GM19463 (cell line): Measurements from ENCODE around the gene CIZ1.
A peak's percentile ranks its signal among the peaks of the same experiment; 100 is the strongest.
"Not testable (repeated sequence)": the region's sequence is repeated elsewhere in the genome, so short reads cannot be mapped to it uniquely, and the experiment has no call there.

ENCODE experiments used
- ATAC-seq: cut with Tn5 transposase; IDR thresholded peaks from one replicate; pipeline ENCODE4 v1.9.1; 2021; ENCODE audit warnings: mild to moderate bottlenecking, moderate library complexity; ENCODE audit not compliant: unreplicated experiment

CIZ1 gene, protein sequence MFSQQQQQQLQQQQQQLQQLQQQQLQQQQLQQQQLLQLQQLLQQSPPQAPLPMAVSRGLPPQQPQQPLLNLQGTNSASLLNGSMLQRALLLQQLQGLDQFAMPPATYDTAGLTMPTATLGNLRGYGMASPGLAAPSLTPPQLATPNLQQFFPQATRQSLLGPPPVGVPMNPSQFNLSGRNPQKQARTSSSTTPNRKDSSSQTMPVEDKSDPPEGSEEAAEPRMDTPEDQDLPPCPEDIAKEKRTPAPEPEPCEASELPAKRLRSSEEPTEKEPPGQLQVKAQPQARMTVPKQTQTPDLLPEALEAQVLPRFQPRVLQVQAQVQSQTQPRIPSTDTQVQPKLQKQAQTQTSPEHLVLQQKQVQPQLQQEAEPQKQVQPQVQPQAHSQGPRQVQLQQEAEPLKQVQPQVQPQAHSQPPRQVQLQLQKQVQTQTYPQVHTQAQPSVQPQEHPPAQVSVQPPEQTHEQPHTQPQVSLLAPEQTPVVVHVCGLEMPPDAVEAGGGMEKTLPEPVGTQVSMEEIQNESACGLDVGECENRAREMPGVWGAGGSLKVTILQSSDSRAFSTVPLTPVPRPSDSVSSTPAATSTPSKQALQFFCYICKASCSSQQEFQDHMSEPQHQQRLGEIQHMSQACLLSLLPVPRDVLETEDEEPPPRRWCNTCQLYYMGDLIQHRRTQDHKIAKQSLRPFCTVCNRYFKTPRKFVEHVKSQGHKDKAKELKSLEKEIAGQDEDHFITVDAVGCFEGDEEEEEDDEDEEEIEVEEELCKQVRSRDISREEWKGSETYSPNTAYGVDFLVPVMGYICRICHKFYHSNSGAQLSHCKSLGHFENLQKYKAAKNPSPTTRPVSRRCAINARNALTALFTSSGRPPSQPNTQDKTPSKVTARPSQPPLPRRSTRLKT

DNA sequence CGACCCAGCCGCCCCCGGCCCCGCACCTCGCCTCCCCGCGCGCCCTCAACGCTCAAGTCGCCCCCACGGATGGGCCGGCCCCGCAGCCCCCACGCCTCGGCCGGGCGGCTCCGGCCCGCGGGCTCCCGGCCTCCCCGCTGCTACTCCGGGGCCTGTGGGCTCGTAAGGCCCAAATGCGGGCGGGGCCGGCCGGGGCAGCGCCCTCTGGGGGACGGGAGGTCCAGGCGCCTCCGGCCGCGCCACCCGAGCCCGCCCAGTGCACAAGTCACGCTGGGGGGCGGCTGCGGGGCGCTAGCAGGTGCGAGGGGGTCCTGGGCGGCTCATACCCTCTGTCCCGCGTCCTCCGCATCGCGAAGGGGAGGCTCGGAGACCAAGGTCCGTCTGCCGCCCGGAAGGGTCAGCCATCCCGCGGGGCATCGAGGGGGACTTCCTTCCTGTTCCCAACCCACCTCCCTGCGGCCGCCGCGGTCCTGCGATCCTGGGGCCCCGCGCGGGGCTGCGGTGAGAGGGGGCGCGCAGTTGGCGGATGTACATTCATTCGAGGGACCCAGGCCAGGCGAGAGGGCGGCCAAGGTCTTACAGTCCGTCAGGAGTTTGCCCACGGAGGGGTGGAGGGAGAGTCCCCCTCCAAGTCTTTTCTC is at the start of gene CIZ1:
CIZ1 (minus strand) TSS at position 167 of the 641 bp plus-strand sequence. CDS start 715 bp downstream, outside the sequence.
- ATAC-seq: peak; percentile 86

DNA sequence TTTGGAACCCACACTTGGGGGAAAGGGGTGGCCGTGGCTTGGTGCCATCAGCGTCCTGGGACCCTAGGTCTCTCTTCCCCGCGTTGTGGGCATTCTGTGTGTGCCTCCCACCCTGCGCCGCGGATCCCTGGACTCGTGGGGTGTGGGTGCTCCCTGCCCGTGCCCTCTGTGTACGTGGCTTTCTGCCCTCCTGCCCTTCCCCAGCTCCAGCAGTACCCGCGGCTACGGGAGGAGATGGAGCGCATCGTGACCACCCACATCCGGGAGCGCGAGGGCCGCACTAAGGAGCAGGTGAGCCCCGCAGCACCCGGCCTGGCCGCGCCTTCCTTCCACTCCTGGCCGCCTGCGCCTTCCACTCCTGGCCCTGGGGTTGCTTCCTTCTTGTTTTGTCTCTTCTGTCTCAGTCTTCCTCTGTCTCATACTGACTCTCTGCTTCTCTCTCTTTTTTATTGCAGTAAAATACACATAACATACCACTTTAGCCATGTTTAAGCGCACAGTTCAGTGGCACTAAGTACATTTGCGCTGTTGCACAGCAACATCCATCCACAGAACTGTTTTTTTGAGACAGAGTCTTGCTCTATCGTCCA is 42.5 kb upstream of the CIZ1 start:
- ATAC-seq: no peak

DNA sequence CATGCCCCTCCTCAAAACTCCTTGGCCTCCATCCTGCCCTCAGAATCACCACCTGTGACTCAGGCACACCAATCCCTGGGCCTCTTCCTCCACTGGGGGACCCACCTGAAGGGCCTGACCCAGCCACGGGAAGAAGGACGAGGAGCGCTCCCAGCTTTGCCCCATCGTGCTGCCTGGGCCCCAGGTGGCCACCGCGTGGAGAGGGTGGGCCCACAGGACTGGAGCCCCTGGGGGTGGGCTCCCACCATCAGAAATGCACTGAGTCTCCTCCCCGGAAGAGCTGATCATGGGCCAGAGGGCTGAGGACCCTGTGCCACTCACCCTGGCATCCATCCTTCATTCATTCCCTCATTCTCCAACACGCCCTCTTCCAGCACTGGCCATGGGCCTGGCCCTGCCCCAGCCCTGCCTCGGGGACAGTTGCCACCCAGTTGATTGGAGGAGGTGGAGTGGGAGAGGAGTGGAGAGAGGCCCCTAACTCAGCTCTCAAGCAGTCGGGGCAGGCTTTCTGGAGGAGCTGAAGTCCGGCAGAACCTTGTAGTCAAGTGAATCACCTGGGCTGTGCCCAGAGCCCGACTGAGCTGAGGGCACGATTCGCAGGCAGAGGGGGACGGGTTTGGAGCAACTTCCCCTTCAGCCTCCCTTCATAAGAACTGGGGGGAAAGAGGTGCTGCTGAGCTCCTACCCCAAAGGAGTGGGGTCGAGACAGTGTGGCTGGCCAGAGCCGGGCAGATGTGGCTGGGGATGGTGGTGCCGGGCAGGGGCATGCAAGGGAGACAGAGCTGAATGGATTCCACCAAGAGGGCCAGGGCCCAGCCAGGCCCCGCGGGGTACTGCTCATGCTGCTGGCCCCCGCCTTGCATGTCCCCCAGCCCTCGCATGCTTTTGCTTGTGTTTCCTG is 41.4 kb upstream of the CIZ1 start:
- ATAC-seq: no peak

DNA sequence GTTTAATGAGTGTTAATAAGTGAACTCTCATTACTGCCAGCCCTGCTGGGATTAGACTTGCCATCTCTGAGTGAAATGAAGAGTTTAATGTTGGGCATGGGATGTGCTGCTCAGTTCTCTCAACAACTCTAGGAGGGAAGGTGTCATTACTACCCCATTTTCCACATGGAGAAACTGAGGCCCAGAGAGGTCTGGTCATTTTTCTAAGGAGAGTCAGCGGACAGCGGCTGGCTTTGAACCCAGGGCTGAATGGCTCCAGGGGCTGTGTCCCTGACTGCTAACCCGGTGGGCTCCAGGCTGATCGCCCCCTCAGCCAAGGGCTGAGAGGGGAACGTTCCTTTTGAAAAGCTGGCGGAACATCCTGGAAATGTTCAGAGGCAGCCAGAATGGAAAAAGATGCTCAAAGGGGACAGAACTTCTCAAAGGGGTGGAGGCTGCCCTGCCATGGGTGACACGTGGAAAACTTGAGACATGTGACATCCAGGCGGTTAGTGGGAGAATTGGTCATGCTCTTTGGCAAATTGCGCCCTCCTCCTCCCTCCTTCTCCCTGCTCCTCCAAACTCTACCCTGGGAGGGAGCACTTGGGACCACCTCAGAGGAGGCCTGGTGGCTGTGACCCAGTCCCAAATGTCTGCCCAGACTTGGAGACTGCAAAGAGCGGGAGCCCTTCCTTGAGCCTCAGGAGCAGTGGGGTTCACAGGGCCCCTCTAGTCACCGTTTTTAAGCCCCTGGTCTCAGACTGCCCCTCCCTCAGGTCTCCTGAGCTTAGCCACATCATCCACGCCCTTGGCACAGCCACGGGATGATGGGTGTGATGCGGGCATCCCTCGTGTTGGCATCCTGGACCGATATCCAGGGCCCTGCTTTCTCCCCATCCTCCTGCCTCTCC is 40.5 kb upstream of the CIZ1 start:
- ATAC-seq: no peak

DNA sequence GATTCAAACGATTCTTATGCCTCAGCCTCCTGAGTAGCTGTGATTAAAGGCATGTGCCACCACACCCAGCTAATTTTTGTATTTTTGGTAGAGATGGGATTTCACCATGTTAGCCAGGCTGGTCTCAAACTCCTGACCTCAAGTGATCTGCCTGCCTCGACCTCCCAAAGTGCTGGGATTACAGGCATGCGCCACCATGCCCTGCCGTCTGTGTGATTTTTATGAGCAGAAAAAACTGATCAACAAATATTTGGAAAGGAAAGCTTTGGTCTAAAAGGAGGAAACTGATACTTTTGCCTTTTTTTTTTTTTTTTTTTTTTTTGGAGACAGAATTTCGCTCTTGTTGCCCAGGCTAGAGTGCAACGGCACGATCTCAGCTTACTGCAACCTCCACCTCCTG is 39.5 kb upstream of the CIZ1 start:
- not testable (repeated sequence) for ATAC-seq

DNA sequence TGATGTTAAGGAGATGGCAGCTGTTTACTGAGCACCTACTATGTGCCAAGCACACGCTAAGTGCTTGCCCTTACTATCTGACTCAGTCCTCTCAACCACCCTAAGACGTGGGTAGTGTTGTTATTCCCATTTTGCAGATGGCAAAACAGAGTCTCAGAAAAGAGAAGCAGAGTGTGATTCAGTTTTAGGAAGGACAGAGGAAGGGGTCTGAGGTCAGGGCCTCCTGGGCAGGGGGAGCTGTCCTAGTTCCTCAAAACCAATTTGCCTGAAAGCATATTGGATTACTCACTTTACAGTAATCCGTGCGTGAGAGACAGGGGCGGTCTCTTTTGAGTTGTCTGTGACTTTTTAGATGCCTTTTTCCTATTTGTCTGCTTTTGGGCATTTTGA is 35.0 kb upstream of the CIZ1 start:
- ATAC-seq: no peak

DNA sequence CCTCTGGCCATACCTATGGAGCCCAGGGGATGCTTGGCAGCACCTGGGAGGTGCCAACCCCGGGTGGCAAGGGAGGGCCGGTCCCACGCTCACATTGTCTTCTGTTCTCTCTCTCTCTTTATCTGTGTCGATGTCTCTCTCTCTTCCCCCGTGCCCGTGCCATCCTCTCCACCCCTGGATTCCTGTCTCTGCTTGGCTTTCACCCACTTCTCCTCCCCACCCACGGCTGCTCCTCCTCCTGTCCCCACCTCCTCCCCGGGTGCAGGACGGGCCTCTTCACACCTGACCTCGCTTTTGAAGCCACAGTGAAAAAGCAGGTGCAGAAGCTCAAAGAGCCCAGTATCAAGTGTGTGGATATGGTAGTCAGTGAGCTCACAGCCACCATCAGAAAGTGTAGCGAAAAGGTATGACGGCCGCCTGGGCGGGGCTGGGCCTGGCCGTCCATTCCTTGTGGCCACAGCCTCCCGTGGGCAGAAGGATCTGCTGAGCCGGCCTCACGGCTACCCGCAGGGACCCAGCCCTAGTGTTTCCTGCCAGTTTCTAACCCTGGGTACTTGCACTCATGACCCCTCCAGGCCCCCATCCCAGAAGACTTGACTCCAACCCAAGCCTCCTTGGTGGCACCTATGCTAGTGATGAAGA is 34.5 kb upstream of the CIZ1 start:
- ATAC-seq: no peak

DNA sequence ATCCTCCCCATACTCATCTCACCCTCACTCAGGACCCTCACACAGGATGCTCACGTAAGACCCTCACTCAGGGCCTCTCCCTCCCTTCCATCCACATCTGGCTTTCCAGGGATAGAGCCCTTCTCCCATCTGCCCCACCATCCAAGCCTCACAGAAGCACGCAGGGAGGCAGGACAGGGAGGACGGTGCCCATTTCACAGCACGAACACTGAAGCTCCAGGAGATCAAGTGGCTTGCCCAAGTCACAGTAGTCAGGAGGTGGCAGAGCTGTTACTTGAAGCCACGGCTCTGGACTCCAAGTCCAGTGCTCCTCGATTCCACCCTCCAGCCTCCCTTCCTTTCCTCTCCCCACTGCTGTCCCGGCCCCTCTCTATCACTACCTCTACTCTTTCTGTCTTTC is 33.5 kb upstream of the CIZ1 start:
- ATAC-seq: no peak

DNA sequence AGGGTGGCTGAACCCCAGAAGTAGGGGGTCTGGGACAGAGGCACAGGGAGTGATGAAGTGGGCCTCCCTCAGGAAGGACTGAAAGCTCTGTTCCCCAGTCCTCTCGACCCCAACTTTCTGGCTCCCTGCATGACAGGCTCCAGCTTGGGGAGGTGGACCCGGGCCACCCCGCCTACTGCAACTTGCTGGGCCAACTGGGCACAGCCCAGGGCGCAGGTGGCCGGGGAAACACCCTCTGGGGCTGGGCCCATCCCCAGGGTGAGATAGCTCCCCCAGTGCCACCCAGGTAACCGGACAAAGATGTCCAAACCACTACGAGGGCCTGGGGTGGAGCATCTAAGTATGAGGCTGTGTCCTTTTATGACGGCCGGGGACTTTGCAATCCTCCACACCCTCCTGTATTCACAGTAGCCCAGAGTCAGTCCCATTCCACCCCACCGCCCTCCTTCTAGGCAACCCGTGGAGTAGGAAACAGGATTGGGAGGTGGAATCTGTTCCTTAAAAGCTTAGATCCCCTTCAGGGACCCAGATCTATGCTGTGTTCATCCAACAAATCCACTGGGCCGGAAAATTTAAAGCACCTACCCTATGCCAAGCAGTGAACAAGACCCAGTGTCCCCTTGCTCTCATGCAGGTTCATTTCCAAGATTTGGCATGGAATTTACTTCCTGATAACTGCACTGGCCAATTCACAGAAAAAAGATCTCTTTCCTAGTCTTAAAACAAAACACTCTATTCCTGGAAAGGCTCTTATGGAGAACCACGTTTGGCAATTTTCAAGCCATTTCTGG is 31.7 kb upstream of the CIZ1 start:
- ATAC-seq: no peak

DNA sequence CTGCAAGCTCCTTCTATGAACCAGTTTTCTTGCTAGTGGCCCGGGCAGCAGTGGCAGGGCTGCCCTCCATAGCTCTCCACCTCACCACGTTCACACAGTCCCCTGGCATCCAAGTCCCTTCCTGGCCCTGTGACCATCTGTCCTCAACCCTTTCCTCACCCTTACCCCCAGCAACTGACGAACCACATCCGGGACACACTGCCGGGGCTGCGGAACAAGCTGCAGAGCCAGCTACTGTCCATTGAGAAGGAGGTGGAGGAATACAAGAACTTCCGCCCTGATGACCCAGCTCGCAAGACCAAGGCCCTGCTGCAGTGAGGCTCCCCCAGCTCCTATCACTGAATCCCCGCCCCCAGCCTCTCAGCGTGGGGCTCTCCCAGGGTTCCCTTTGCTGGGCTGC is 30.7 kb upstream of the CIZ1 start:
- no peak for ATAC-seq

DNA sequence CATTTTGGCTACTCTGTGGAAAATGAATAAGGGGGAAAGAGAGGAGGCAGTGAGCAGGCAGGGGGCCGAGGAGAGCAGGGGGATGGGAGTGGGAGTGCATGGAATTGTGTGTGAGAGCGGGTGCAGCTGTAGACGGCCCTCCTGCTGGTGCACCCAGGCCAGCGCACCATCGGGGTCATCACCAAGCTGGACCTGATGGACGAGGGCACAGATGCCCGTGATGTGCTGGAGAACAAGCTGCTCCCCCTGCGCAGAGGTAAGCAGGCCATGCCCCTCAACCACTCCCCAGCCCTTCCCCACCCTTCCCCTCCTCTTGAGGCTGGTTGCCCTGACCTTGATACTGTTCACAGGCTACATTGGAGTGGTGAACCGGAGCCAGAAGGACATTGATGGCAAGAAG is 28.5 kb upstream of the CIZ1 start:
- ATAC-seq: no peak

DNA sequence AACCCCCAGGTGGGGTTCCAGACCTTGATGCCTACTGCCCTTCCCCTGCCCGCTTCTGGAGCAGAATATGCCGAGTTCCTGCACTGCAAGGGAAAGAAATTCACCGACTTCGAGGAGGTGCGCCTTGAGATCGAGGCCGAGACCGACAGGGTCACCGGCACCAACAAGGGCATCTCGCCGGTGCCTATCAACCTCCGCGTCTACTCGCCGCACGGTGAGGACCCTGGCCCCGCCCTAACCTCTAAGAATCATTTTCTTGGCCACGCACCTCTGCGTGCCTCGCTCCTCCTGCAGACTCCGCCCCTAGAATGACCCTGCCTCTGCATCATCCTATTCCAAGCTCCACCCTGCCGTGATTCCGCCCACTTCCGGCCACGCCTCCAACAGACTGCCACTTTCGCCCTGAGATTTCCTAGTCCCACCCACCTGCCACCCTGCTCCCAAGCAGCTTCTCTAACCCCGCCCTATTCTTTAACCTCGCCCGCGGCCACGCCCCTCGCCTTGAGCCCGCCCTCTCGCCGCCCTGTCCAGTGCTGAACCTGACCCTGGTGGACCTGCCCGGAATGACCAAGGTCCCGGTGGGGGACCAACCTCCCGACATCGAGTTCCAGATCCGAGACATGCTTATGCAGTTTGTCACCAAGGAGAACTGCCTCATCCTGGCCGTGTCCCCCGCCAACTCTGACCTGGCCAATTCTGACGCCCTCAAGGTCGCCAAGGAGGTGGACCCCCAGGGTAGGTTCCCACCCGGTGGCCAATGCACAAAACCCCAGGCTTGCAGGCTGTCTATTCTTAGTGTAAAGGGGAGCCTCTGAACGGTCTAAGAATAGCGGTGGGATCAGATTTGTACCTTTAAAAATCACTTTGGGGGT is 27.4 kb upstream of the CIZ1 start:
- ATAC-seq: peak; percentile 89

DNA sequence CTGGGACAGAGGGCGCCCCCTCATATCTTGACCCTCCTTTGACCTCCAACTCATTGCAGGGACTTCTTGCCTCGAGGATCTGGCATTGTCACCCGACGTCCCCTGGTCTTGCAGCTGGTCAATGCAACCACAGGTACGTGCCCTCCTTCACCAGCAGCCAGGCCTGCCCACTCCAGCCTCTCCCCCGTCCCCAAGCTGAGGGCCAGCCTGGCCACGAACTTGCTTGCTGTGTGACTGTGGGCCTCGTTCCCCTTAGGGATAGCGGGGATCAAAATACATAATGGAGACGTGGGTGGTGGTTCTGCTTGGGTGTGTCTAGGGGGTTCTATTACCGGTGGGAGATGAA is 26.8 kb upstream of the CIZ1 start:
- no peak for ATAC-seq

DNA sequence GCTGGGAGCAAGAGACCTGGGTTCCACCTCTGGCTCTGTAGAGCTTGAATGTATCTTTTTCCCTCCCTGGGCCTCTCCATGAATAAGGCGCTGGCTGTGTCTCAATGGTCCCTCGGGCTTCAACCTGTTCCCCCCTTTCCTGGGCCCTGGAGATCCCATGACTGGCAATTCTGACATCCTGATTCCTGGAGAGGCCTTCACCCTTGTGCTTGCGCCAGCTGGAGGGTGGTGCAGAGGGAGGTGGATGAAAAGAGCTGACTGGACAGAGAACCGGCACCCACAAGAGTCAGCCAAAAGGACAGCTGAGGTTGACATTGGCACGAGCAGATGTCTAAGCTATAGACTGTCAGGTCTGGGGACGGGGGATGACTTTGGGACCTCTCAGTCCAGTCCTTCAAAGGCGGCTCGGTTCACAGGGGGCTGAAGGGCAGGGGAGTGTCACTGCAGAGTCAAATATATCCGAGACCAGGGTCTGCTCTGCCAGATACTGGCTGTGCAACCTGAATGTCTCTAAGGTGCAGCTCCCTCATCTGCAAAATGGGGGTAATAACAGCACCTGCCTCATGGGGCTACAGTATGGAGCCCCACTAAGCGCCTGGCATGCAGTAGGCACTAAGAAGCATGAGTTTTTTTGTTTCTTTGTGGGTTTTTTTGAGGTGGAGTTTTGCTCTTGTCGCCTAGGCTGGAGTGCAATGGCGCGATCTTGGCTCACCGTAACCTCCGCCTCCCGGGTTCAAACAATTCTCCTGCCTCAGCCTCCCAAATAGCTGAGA is 25.6 kb upstream of the CIZ1 start:
- no peak for ATAC-seq

DNA sequence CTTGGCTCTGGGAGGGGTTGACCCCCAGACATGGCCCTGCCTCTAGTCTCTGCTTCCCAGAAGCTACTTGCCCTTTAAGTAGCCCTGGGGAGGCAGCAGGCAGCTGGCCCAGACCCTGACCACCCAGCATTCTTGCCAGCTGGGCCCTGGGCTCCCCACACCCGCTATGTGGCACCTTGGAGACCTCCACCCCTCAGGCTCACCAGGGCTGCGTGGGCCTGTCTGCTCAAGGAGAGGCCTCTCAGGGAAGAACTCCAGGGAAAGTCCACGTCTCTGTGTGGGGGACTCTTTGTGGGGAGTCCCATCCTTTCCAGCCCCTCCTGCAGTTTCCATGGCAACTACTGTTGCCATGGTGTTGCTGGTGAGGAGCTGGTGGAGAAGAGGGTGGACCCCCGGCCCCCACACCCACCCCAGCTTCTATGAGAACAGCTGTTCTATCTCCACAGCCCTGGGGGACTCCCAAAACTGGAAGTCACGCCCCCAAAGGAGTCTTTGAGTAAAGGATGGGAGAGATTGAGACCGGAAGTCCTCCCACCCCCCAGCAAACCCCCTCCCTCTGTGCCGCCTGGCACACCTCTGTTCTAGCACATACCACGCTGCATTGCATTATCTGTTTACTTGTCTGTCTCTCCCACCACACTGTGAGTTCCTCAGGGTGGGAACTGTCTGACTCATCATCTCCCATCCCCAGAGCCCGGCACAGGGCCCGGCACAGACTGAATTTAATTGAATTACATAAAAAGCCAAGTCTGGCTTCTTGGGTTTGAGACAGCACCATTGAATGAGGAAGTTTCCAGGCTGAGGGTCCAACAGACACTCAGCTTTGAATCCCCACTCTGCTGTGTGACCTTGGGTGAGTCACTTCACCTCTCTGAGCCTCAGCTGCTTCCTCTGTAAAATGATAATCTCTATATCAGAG is 24.4 kb upstream of the CIZ1 start:
- ATAC-seq: no peak
